ENCODE results near the gene RAPGEF3. TPM values are rescaled to one million over a fixed set of nuclear protein-coding genes. Genes with fewer than 3 reads are reported as not detected.

The RAPGEF3 gene
- total and polyA plus RNA-seq, 2 donors (not counting 1 experiment from before 2014, with no cell fraction given) = 1.8 to 5.2 TPM

Other genes with a start within 250 kb of the RAPGEF3 start
- gene RPAP3, start 52.9 kb downstream of the RAPGEF3 start, total RNA-seq = 47.2 and 49.4 TPM in 2 replicates
- gene RPAP3, start 52.9 kb downstream of the RAPGEF3 start, polyA plus RNA-seq = 9.1 and 16.0 TPM in 2 replicates
- not detected in 2 replicates for gene ENDOU, start 33.4 kb downstream of the RAPGEF3 start, total RNA-seq
- gene ENDOU, start 33.4 kb downstream of the RAPGEF3 start, polyA plus RNA-seq = 0.03 and 0.14 TPM in 2 replicates
- gene SLC48A1, start 14.4 kb upstream of the RAPGEF3 start, total RNA-seq = 20.0 and 25.1 TPM in 2 replicates
- 6.4 and 8.0 TPM in 2 replicates for gene SLC48A1, start 14.4 kb upstream of the RAPGEF3 start, polyA plus RNA-seq
- gene HDAC7, start 61.0 kb upstream of the RAPGEF3 start, total RNA-seq = 175 and 178 TPM in 2 replicates
- gene HDAC7, start 61.0 kb upstream of the RAPGEF3 start, polyA plus RNA-seq = 84.6 and 87.2 TPM in 2 replicates
- 0.37 and 0.53 TPM in 2 replicates for gene VDR, start 146.1 kb upstream of the RAPGEF3 start, total RNA-seq
- 0.42 and 0.75 TPM in 2 replicates for gene VDR, start 146.1 kb upstream of the RAPGEF3 start, polyA plus RNA-seq
- gene TMEM106C, start 204.7 kb upstream of the RAPGEF3 start, total RNA-seq = 32.9 and 37.5 TPM in 2 replicates
- 32.2 and 44.2 TPM in 2 replicates for gene TMEM106C, start 204.7 kb upstream of the RAPGEF3 start, polyA plus RNA-seq
- not detected in 2 replicates for gene COL2A1, start 245.6 kb upstream of the RAPGEF3 start, total RNA-seq
- gene COL2A1, start 245.6 kb upstream of the RAPGEF3 start, polyA plus RNA-seq = not detected in 2 replicates